ENCODE measurements around the gene ABCG5.

Gene ABCG5

DNA sequence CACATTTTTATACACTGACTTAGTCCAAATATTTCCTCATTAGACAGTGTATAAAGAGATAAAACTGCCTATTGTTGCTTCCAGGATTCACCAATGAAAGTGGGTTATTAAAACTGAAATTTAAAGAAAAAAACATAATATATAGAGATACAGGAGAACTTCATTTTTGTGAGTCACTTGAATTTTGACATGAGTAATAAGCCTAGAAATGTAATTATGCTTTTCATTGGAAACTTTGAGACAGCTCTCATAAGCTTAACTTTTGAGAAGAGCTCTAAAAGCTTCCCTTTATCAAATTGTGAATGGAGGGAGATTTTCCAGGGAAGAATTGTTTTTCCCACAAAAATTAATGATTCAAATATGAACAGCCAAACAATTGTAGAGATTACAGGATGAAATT is 50.7 kb downstream of the ABCG5 start:
- no peak for DNase-seq (ENCODE audit: low read depth in 1 of 2, low spot score in 1 of 2)
- no peaks in the 10 kb centered on the region for H3K27me3 ChIP-seq (ENCODE audit: insufficient read depth, poor library complexity, severe bottlenecking)
- no peak for TF ChIP-seq CTCF (IDR thresholded peaks at IDR 0.05; ENCODE audit: insufficient read depth, low read length)
- no peak for TF ChIP-seq POLR2AphosphoS5 (IDR thresholded peaks at IDR 0.05; ENCODE audit: low read depth)
- no peak for TF ChIP-seq GABPA (IDR thresholded peaks at IDR 0.05; ENCODE audit: low read depth)
- no peak for TF ChIP-seq SPI1 (IDR thresholded peaks at IDR 0.05; ENCODE audit: borderline replicate concordance, low read depth)
- no peak for TF ChIP-seq REST (IDR thresholded peaks at IDR 0.05; ENCODE audit: insufficient replicate concordance, low read depth)

DNA sequence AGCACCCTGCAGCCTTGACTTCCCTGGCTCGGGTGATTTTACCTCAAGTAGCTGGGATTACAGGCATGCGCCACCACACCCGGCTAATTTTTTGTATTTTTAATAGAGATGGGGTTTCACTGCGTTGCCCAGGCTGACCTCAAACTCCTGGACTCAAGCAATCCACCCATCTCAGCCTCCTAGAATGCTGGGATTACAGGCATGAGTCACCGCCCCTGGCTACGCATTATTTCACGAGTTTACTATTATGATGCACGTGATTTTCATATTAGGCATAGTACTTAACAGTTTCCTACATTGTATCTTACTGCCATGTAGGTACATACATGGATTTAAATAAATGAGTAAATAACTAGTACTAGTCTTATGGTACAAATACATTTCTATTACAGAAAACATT is 60.4 kb downstream of the ABCG5 start:
- TF ChIP-seq REST (IDR thresholded peaks at IDR 0.05; ENCODE audit: insufficient replicate concordance, low read depth) (no peak), SPI1 (IDR thresholded peaks at IDR 0.05; ENCODE audit: borderline replicate concordance, low read depth) (no peak), GABPA (IDR thresholded peaks at IDR 0.05; ENCODE audit: low read depth) (no peak), POLR2AphosphoS5 (IDR thresholded peaks at IDR 0.05; ENCODE audit: low read depth) (no peak), CTCF (IDR thresholded peaks at IDR 0.05; ENCODE audit: insufficient read depth, low read length) (no peak)
- no peak for DNase-seq (ENCODE audit: low read depth in 1 of 2, low spot score in 1 of 2)
- Histone ChIP-seq H3K27ac (replicated peaks) (no peak overlapping the region), H3K4me3 (replicated peaks; ENCODE audit: insufficient read depth, low read length) (no peak overlapping the region), H3K27me3 (ENCODE audit: insufficient read depth, poor library complexity, severe bottlenecking) (no peaks in the 10 kb centered on the region)

More for the DNA sequence above, 50.7 kb downstream of the ABCG5 start:
- Histone ChIP-seq H3K27ac (replicated peaks) (no peak overlapping the region), H3K4me3 (replicated peaks; ENCODE audit: insufficient read depth, low read length) (no peak overlapping the region)

- no peak for TF ChIP-seq POLR2AphosphoS5 (IDR thresholded peaks at IDR 0.05; ENCODE audit: low read depth)
- no peak for TF ChIP-seq REST (IDR thresholded peaks at IDR 0.05; ENCODE audit: insufficient replicate concordance, low read depth)
- TF ChIP-seq GABPA (IDR thresholded peaks at IDR 0.05; ENCODE audit: low read depth): no peak
- TF ChIP-seq SPI1 (IDR thresholded peaks at IDR 0.05; ENCODE audit: borderline replicate concordance, low read depth): no peak
- TF ChIP-seq CTCF (IDR thresholded peaks at IDR 0.05; ENCODE audit: insufficient read depth, low read length): no peak
- no peak for DNase-seq (ENCODE audit: low read depth in 1 of 2, low spot score in 1 of 2)
- Histone ChIP-seq H3K27me3 (ENCODE audit: insufficient read depth, poor library complexity, severe bottlenecking) (no peaks in the 10 kb centered on the region), H3K27ac (replicated peaks) (no peak overlapping the region), H3K4me3 (replicated peaks; ENCODE audit: insufficient read depth, low read length) (no peak overlapping the region)
These were observed 61.2 kb downstream of the ABCG5 start for GRCh38 chr2:43777306-43777926.

Data from HL-60 (cell line).